ENCODE results near the gene BRD3. TPM values are rescaled to one million over a fixed set of nuclear protein-coding genes. Genes with fewer than 3 reads are reported as not detected.

BRD3 gene
- total RNA-seq, 1 donor from 2014 or later, result 36.7 TPM

DNA sequence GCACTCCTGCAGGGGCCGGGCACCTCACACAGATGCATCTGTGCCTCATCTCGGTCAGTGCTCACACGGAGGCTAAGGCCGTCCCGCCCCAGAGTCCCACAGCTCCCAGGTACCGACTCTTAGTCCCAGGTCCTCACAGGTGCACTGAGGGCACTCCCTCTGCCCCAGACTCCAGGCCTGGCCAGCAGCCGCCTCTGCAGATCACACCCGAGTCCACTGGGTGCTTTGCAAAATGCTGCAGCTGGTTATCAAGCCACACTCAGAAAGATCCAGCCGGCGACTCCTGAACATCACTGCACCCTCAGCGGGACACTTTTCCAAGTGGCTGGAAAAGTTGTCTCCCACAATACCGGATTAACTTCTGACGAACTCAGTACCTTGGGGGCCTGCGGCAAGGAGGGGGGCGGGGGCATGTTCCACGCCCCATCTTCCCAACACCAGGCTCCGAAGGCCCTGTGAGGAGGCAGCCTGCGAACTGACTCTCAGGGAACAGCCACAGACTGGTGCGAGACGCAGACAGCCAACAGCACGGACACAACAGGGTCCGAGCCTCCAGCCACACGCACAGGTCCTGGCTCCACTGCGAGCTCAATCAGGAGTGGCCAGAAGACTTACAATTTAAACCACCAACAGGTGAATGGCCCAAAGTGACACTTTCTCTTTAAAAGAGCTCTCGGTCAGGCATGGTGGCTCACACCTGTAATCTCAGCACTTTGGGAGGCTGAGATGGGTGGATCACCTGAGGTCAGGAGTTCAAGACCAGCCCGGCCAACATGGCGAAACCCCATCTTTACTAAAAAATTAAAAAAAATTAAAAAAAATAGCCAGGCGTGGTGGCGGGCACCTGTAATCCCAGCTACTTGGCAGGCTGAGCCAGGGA is 4.0 kb downstream of the BRD3 start:
- H3K9me3 Mint-ChIP-seq, result no peaks in the 10 kb centered on the region
- intact Hi-C loops (cut with micrococcal nuclease), result no loop called here
- no peak for DNase-seq (ENCODE audit: low spot score)
- H3K4me1 Mint-ChIP-seq (ENCODE audit: low read depth), result peaks cover 14% of the 10 kb centered on the region
- H3K36me3 Mint-ChIP-seq (ENCODE audit: low read depth), result no peaks in the 10 kb centered on the region
- no peak overlapping the region for H3K27ac Mint-ChIP-seq
- H3K27me3 Mint-ChIP-seq (ENCODE audit: insufficient read depth), result peaks cover 2% of the 10 kb centered on the region
- no peak overlapping the region for H3K4me3 Mint-ChIP-seq

DNA sequence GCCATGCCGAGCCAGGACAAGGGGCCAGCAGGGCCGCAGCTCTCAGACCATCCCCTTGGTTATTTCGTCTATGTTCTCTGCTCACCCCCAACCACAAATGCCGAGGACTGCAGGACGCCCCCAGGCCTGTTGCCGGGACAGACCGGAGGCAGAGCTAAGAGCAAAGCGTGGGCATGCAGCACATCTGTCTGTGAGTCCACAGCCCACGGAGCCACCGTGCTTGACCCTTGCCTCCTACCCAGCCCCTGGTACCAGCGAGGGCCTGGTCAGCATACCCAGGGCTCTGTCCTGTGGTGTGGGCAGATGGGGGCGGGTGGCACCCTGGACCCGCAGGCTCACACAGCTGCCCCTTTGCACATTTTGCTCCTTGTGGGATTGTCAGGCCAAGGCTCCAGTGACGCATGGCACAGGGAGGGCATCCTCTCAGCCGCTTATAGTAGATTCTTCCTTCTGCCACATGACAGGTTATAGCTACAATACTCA is 4.7 kb downstream of the BRD3 start:
- Mint-ChIP-seq H3K9me3 (no peaks in the 10 kb centered on the region), H3K27me3 (ENCODE audit: insufficient read depth) (no peaks in the 10 kb centered on the region), H3K36me3 (ENCODE audit: low read depth) (no peaks in the 10 kb centered on the region), H3K4me3 (no peak overlapping the region), H3K4me1 (ENCODE audit: low read depth) (peaks cover 14% of the 10 kb centered on the region), H3K27ac (no peak overlapping the region)
- no peak for DNase-seq (ENCODE audit: low spot score)
- intact Hi-C loops (cut with micrococcal nuclease), result no loop called here

GRCh38 chr9:134062461-134063087 is 5.3 kb downstream of the BRD3 start:
- H3K9me3 Mint-ChIP-seq, result no peaks in the 10 kb centered on the region
- H3K36me3 Mint-ChIP-seq (ENCODE audit: low read depth), result no peaks in the 10 kb centered on the region
- H3K4me3 Mint-ChIP-seq, result peak overlapping the region; percentile 33
- H3K4me1 Mint-ChIP-seq (ENCODE audit: low read depth), result peaks cover 14% of the 10 kb centered on the region
- intact Hi-C loops (cut with micrococcal nuclease), result no loop called here
- no peak for DNase-seq (ENCODE audit: low spot score)
- no peaks in the 10 kb centered on the region for H3K27me3 Mint-ChIP-seq (ENCODE audit: insufficient read depth)
- no peak overlapping the region for H3K27ac Mint-ChIP-seq

GRCh38 chr9:134061688-134062371 is 6.0 kb downstream of the BRD3 start:
- no peak for DNase-seq (ENCODE audit: low spot score)
- H3K9me3 Mint-ChIP-seq, result no peaks in the 10 kb centered on the region
- H3K27ac Mint-ChIP-seq, result no peak overlapping the region
- no peak overlapping the region for H3K4me3 Mint-ChIP-seq
- H3K36me3 Mint-ChIP-seq (ENCODE audit: low read depth), result no peaks in the 10 kb centered on the region
- no peaks in the 10 kb centered on the region for H3K27me3 Mint-ChIP-seq (ENCODE audit: insufficient read depth)
- peaks cover 14% of the 10 kb centered on the region for H3K4me1 Mint-ChIP-seq (ENCODE audit: low read depth)
- intact Hi-C loops (cut with micrococcal nuclease), result no loop called here

DNA sequence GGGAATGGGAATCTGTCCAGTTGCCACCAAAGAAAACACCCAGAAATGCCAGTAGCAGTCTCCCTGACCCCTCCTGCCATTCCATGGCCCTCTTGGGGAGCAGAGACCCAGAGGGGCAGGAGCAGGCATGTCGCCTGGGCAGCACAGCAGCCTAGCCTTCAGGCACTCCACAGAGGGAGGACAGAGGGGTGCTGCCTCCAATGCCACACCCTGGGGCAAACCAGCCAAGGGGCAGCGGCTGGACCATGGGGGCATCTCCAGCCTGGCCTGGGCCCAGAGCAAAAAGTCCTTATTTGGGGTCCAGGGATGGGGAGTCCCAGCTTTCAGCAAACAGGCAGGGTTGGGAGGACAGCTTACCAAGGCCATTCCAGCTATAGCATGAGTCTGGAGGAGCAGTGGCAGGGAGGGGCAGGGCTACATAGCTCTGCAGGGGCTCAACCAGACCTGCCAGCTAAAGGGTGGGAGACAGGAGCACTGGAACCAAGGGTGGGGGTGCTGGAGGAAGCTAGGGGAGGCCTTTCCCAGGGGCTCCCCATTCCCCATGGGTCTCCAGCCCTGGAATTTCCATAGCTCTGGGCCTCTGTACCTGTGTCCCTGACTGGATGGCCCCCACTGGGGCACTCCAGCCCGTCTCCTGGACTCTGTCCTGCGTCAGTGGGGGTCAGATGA is 6.7 kb downstream of the BRD3 start:
- H3K36me3 Mint-ChIP-seq (ENCODE audit: low read depth), result no peaks in the 10 kb centered on the region
- H3K4me1 Mint-ChIP-seq (ENCODE audit: low read depth), result peaks cover 8% of the 10 kb centered on the region
- H3K27me3 Mint-ChIP-seq (ENCODE audit: insufficient read depth), result no peaks in the 10 kb centered on the region
- H3K4me3 Mint-ChIP-seq, result no peak overlapping the region
- no peak overlapping the region for H3K27ac Mint-ChIP-seq
- H3K9me3 Mint-ChIP-seq, result no peaks in the 10 kb centered on the region
- intact Hi-C loops (cut with micrococcal nuclease), result no loop called here
- DNase-seq (ENCODE audit: low spot score), result no peak

DNA sequence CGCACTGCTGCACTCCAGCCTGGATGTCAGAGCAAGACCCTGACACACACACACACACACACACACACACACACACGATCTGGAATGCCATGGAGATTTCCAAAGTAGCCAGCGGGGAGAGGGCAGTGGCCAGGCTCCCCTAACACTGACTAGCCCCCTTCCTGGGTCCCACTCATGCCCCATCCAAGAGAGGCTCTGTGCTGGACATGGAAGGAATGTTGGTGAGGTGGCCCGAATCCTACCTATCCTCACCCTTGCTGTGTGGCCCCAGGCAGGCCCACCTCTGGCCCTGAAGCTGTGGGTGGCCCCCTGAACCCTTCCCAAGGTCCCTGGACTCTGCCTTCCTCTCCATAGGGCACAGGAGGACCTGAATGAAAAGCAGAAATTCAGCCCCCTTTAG is 7.3 kb downstream of the BRD3 start:
- peaks cover 2% of the 10 kb centered on the region for H3K4me1 Mint-ChIP-seq (ENCODE audit: low read depth)
- peak overlapping the region; percentile 40 for H3K27ac Mint-ChIP-seq
- intact Hi-C loops (cut with micrococcal nuclease), result no loop called here
- DNase-seq (ENCODE audit: low spot score), result no peak
- no peaks in the 10 kb centered on the region for H3K9me3 Mint-ChIP-seq
- no peak overlapping the region for H3K4me3 Mint-ChIP-seq
- no peaks in the 10 kb centered on the region for H3K27me3 Mint-ChIP-seq (ENCODE audit: insufficient read depth)
- no peaks in the 10 kb centered on the region for H3K36me3 Mint-ChIP-seq (ENCODE audit: low read depth)

- Mint-ChIP-seq H3K27me3 (ENCODE audit: insufficient read depth) (no peaks in the 10 kb centered on the region), H3K4me1 (ENCODE audit: low read depth) (no peaks in the 10 kb centered on the region), H3K9me3 (no peaks in the 10 kb centered on the region), H3K27ac (peak overlapping the region; percentile 34), H3K36me3 (ENCODE audit: low read depth) (no peaks in the 10 kb centered on the region), H3K4me3 (no peak overlapping the region)
- DNase-seq (ENCODE audit: low spot score), result no peak
- intact Hi-C loops (cut with micrococcal nuclease), result no loop called here
Observed at GRCh38 chr9:134059661-134060395, 8.0 kb downstream of the BRD3 start.

DNA sequence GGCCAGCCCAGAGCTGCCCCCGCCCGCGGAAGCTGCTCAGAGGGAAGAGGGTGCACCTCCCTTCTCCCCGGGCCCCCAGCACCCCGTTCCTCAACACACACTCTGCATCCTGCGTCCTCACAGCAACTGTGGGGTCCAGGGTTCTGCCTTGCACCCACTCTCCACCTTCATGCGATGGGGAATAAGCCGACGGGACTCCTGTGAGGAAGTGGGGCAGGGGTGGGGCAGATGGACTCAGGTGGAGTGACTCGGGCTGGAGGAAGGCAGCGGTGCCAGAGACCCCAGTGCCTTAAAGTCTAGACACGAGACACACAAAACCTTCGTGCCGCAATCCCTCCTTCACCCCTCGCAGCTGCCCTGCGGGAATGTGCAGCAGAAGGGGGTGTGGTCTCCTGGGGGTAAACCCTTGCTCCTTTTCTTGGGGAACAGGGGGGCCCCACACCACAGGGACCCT is 8.6 kb downstream of the BRD3 start:
- H3K4me1 Mint-ChIP-seq (ENCODE audit: low read depth), result no peaks in the 10 kb centered on the region
- H3K27me3 Mint-ChIP-seq (ENCODE audit: insufficient read depth), result no peaks in the 10 kb centered on the region
- no peak overlapping the region for H3K4me3 Mint-ChIP-seq
- intact Hi-C loops (cut with micrococcal nuclease), result no loop called here
- no peaks in the 10 kb centered on the region for H3K36me3 Mint-ChIP-seq (ENCODE audit: low read depth)
- no peak overlapping the region for H3K27ac Mint-ChIP-seq
- no peaks in the 10 kb centered on the region for H3K9me3 Mint-ChIP-seq
- DNase-seq (ENCODE audit: low spot score), result no peak

- Mint-ChIP-seq H3K4me1 (ENCODE audit: low read depth) (no peaks in the 10 kb centered on the region), H3K4me3 (no peak overlapping the region), H3K27ac (no peak overlapping the region), H3K36me3 (ENCODE audit: low read depth) (no peaks in the 10 kb centered on the region), H3K27me3 (ENCODE audit: insufficient read depth) (no peaks in the 10 kb centered on the region), H3K9me3 (no peaks in the 10 kb centered on the region)
- no peak for DNase-seq (ENCODE audit: low spot score)
- intact Hi-C loops (cut with micrococcal nuclease), result no loop called here
Observed at GRCh38 chr9:134058716-134059115, 9.1 kb downstream of the BRD3 start.

DNA sequence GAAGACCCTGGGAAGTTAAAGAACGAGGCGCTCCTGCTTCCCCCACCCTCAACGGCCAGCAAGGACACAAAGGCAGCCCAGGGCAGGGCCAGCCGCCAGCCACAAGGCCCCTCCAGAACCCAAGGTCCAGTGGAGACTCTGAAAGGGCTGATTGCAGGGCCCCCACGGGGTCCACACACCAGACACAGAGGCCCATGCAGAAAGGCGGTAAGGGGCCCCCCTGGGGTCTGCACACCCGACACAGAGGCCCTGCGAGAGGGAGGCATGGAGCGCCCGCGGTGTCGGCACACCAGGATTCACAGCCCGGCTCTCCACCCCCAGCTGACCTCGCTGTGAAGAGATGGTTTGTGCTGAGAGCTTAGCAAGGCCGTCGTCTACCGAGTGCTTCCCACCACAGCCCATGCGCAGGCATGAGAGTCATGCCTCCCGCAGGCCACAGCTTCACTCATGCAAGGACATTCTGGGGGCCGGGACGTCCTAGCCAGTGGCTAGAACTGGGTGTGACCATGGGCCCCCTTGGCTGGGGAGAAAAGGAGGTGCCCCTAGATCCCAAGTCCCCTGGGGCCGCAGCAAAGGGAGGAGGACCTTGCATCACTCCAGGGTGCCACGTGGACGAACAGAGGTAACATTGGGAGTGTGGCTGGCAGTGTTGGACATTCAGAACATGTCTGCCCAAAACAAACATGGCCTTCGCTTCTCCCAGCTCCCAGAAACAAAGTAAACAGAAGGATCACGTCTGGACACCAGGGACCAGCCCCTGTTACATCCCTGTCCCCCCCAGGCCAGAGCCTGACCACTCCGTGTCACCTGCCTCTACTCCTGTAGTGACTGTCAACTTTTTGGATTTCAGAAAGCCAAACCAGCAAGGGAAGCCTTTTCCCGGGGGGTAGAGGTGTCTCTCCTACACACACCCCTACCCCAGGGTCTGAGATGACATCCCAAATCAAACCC is 9.8 kb downstream of the BRD3 start:
- H3K27me3 Mint-ChIP-seq (ENCODE audit: insufficient read depth), result no peaks in the 10 kb centered on the region
- H3K9me3 Mint-ChIP-seq, result no peaks in the 10 kb centered on the region
- no peak for DNase-seq (ENCODE audit: low spot score)
- no peaks in the 10 kb centered on the region for H3K4me1 Mint-ChIP-seq (ENCODE audit: low read depth)
- no peak overlapping the region for H3K4me3 Mint-ChIP-seq
- no peak overlapping the region for H3K27ac Mint-ChIP-seq
- no peaks in the 10 kb centered on the region for H3K36me3 Mint-ChIP-seq (ENCODE audit: low read depth)
- intact Hi-C loops (cut with micrococcal nuclease), result no loop called here

- H3K4me3 Mint-ChIP-seq, result no peak overlapping the region
- no peak for DNase-seq (ENCODE audit: low spot score)
Observed at GRCh38 chr9:134057307-134057657, 10.5 kb downstream of the BRD3 start.

More at GRCh38 chr9:134057307-134057657, 10.5 kb downstream of the BRD3 start:
- Mint-ChIP-seq H3K9me3 (no peaks in the 10 kb centered on the region), H3K36me3 (ENCODE audit: low read depth) (no peaks in the 10 kb centered on the region), H3K27me3 (ENCODE audit: insufficient read depth) (no peaks in the 10 kb centered on the region), H3K27ac (no peak overlapping the region), H3K4me1 (ENCODE audit: low read depth) (no peaks in the 10 kb centered on the region)
- intact Hi-C loops (cut with micrococcal nuclease), result no loop called here
